ENCODE measurements around the gene TTLL8.

DNA sequence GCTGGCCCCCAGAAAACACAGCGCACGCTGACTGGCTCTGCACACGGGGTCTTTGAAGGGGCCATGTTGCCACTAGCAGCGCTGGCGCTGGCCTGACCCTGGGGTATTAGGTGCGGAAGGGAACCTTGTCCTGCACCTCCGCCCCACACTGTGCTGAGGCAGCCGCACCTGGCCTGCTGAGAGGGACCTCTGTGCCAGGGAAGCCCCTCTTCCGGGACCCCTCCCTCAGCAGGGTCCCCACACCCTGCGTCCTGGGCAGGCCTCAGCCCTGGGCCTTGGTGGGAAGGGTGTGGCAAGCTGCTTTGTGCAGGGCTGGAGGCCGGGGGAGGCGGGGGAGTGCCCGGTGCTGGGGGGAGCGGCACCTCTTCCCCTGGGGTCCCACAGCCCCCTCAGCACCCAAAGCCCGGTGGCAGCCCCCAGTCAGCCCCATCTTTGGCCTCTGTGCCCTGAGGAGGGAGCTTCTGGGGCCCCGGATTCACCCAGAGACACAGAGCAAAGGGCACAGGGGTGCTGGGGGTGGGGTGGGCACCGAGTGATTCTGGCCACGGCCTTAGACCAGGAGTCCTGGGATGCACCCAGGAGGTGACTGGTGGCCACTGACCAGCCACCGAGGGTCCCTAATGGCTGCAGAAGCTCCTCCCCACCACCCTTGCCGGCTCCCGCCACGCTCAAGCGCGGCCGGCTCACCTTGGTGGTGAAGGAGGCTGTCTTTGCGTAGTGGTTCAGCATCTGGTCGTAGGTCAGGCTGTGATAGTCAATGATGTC, 11.4 kb downstream of the TTLL8 start:
- TF ChIP-seq POLR2AphosphoS5 (IDR thresholded peaks at IDR 0.05) (no peak), POLR2A (IDR thresholded peaks at IDR 0.05) (no peak), EP300 (IDR thresholded peaks at IDR 0.05; ENCODE audit: low read depth) (no peak)
- TF ChIP-seq, protein P1, sequence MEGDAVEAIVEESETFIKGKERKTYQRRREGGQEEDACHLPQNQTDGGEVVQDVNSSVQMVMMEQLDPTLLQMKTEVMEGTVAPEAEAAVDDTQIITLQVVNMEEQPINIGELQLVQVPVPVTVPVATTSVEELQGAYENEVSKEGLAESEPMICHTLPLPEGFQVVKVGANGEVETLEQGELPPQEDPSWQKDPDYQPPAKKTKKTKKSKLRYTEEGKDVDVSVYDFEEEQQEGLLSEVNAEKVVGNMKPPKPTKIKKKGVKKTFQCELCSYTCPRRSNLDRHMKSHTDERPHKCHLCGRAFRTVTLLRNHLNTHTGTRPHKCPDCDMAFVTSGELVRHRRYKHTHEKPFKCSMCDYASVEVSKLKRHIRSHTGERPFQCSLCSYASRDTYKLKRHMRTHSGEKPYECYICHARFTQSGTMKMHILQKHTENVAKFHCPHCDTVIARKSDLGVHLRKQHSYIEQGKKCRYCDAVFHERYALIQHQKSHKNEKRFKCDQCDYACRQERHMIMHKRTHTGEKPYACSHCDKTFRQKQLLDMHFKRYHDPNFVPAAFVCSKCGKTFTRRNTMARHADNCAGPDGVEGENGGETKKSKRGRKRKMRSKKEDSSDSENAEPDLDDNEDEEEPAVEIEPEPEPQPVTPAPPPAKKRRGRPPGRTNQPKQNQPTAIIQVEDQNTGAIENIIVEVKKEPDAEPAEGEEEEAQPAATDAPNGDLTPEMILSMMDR (IDR thresholded peaks at IDR 0.05), result no peak
